ENCODE data around the gene DPP10.

DNA sequence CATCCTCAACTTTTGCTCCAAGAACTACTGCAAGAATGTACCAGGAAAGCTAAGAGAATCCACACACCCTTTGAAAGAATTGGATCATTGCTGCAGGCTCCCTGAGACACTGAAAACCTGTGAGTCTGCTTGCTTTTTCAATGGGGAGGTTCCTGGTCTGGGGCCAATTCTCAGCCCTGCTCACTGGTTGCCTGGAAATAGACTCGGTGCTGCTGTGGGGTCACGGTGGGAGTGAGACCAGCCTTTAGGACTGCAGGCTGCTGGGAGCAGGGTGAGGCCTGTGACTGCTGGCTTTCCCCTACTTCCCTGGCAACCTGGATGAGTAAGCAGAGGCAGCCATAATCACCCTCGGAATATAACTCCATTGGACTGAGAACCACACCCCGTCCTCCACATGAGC is 569.3 kb downstream of the DPP10 start:
- TF ChIP-seq EP300 (IDR thresholded peaks at IDR 0.05; ENCODE audit: borderline replicate concordance), result no peak
- TF ChIP-seq YY1 (IDR thresholded peaks at IDR 0.05; ENCODE audit: low read depth), result no peak
- no peak for TF ChIP-seq FOXM1 (IDR thresholded peaks at IDR 0.05; ENCODE audit: borderline replicate concordance, low read depth)
- TF ChIP-seq TEAD4 (IDR thresholded peaks at IDR 0.05), result no peak
- TF ChIP-seq EGR1 (IDR thresholded peaks at IDR 0.05), result no peak
- no peak for TF ChIP-seq ZBTB7A (IDR thresholded peaks at IDR 0.05; ENCODE audit: low read depth)
- TF ChIP-seq, protein P1, sequence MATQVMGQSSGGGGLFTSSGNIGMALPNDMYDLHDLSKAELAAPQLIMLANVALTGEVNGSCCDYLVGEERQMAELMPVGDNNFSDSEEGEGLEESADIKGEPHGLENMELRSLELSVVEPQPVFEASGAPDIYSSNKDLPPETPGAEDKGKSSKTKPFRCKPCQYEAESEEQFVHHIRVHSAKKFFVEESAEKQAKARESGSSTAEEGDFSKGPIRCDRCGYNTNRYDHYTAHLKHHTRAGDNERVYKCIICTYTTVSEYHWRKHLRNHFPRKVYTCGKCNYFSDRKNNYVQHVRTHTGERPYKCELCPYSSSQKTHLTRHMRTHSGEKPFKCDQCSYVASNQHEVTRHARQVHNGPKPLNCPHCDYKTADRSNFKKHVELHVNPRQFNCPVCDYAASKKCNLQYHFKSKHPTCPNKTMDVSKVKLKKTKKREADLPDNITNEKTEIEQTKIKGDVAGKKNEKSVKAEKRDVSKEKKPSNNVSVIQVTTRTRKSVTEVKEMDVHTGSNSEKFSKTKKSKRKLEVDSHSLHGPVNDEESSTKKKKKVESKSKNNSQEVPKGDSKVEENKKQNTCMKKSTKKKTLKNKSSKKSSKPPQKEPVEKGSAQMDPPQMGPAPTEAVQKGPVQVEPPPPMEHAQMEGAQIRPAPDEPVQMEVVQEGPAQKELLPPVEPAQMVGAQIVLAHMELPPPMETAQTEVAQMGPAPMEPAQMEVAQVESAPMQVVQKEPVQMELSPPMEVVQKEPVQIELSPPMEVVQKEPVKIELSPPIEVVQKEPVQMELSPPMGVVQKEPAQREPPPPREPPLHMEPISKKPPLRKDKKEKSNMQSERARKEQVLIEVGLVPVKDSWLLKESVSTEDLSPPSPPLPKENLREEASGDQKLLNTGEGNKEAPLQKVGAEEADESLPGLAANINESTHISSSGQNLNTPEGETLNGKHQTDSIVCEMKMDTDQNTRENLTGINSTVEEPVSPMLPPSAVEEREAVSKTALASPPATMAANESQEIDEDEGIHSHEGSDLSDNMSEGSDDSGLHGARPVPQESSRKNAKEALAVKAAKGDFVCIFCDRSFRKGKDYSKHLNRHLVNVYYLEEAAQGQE (IDR thresholded peaks at IDR 0.05; ENCODE audit: low read depth), result no peak
- no peak for TF ChIP-seq CEBPB (IDR thresholded peaks at IDR 0.05)
- no peak for TF ChIP-seq RAD21 (IDR thresholded peaks at IDR 0.05; ENCODE audit: low read depth)
- TF ChIP-seq CREB1 (IDR thresholded peaks at IDR 0.05; ENCODE audit: low read depth), result no peak
- no peak for TF ChIP-seq TCF12 (IDR thresholded peaks at IDR 0.05; ENCODE audit: low read depth)
- TF ChIP-seq, protein P2, sequence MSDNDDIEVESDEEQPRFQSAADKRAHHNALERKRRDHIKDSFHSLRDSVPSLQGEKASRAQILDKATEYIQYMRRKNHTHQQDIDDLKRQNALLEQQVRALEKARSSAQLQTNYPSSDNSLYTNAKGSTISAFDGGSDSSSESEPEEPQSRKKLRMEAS (IDR thresholded peaks at IDR 0.05), result no peak
- TF ChIP-seq NFIC (IDR thresholded peaks at IDR 0.05), result no peak
- TF ChIP-seq, protein P3, sequence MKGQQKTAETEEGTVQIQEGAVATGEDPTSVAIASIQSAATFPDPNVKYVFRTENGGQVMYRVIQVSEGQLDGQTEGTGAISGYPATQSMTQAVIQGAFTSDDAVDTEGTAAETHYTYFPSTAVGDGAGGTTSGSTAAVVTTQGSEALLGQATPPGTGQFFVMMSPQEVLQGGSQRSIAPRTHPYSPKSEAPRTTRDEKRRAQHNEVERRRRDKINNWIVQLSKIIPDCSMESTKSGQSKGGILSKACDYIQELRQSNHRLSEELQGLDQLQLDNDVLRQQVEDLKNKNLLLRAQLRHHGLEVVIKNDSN (IDR thresholded peaks at IDR 0.05), result no peak

Measured in Ishikawa (cell line).